HCT116 (cell line): Measurements from ENCODE around the gene PRSS1. TPM values are rescaled to one million over a fixed set of nuclear protein-coding genes. Genes with fewer than 3 reads are reported as not detected.
"Not testable (repeated sequence)": the region's sequence is repeated elsewhere in the genome, so short reads cannot be mapped to it uniquely, and the experiment has no call there.

Source experiments
- ATAC-seq: fragments of 200-7000 bp; cut with Tn5 transposase; 2 replicates; pipeline ENCODE4 v1.9.1; 2020; ENCODE audit warnings: mild to moderate bottlenecking, moderate library complexity
- BruUV-seq: library from RNA; stranded (reverse); fragments of 400-500 nt; replicated peaks from 2 replicates; lab custom pipeline; 2021; lab: Mats Ljungman, UMichigan
- CTCF ChIA-PET: fragments of 300-600 bp; sonication (Branson Sonifier 250); formaldehyde crosslinking; loops from one replicate; lab custom pipeline; 2021; ENCODE audit warnings: antibody characterized with exemption; lab: Charles Lee
- POLR2A ChIA-PET: fragments of 300-600, 350-600 bp; sonication (Branson Sonifier 250); formaldehyde crosslinking; loops from one replicate; lab custom pipeline; 2021; ENCODE audit warnings: antibody characterized with exemption; lab: Charles Lee
- RAD21 ChIA-PET, 2 experiments: fragments of 300-600 bp; sonication (Branson Sonifier 250); formaldehyde crosslinking; loops; one replicate each; lab custom pipeline; 2023; ENCODE audit warnings: low total read pairs in 2 of 2; ENCODE audit not compliant: uncharacterized antibody in 2 of 2, unreplicated experiment in 2 of 2, low non-redundant PET in 1 of 2; lab: Charles Lee
- DNase-seq: peaks from one replicate; pipeline ENCODE4 v3.0.0-alpha.2; 2010; ENCODE audit warnings: low read depth, low spot score
- H2AFZ ChIP-seq: fragments of 200-600 bp; shearing (Covaris generic), sonication (generic); 2 replicates; pipeline ENCODE4 v1.6.1; 2017; ENCODE audit warnings: low read depth, mixed run types, mixed read lengths, antibody characterized with exemption, low read length; ENCODE audit not compliant: poor library complexity, severe bottlenecking
- H3K27ac ChIP-seq: 2 replicates; pipeline ENCODE4 v1.5.1; 2012; ENCODE audit warnings: low read depth, low read length
- H3K27me3 ChIP-seq: fragments of 200-600 bp; sonication (generic); 2 replicates; pipeline ENCODE4 v1.6.1; 2016; ENCODE audit warnings: mixed run types, low read length, mixed read lengths; ENCODE audit not compliant: insufficient read depth
- H3K36me3 ChIP-seq, 2 experiments: fragments of 200-500 bp in 1 of 2; fragments of 200-600 bp in 1 of 2; sonication (Bioruptor generic) in 1 of 2; sonication (generic) in 1 of 2; 2 replicates each; pipeline versions ENCODE4 v1.5.1 to v1.6.1; 2014 to 2016; ENCODE audit warnings: low read length in 2 of 2, inconsistent platforms in 1 of 2, mixed read lengths in 1 of 2, mixed run types in 1 of 2; ENCODE audit not compliant: insufficient read depth in 2 of 2, control insufficient read depth in 1 of 2
- H3K4me1 ChIP-seq, 2 experiments: fragments of 200-600 bp in 1 of 2; sonication (generic) in 1 of 2; 2 replicates each; pipeline versions ENCODE4 v1.5.1 to v1.6.1; 2012 to 2017; ENCODE audit warnings: low read length in 2 of 2, inconsistent platforms in 1 of 2, mild to moderate bottlenecking in 1 of 2, mixed read lengths in 1 of 2, mixed run types in 1 of 2, moderate library complexity in 1 of 2; ENCODE audit not compliant: insufficient read depth in 2 of 2, control insufficient read depth in 1 of 2
- H3K4me2 ChIP-seq: fragments of 200-600 bp; sonication (generic); 2 replicates; pipeline ENCODE4 v1.6.1; 2017; ENCODE audit warnings: mixed run types, low read length, mixed read lengths
- H3K4me3 ChIP-seq, 2 experiments: fragments of 200-600 bp in 1 of 2; sonication (generic) in 1 of 2; replicated peaks in 1 of 2; 2 replicates each; pipeline ENCODE4 v1.5.1; 2011 to 2016; ENCODE audit warnings: low read length in 2 of 2, control low read depth in 1 of 2, low read depth in 1 of 2, mild to moderate bottlenecking in 1 of 2, mixed read lengths in 1 of 2, mixed run types in 1 of 2
- H3K79me2 ChIP-seq: fragments of 200-600 bp; sonication (generic); 2 replicates; pipeline ENCODE4 v1.6.1; 2017; ENCODE audit warnings: mild to moderate bottlenecking, mixed run types, low read length, moderate library complexity, mixed read lengths; ENCODE audit not compliant: insufficient read depth
- H3K9ac ChIP-seq: fragments of 200-600 bp; sonication (generic); 2 replicates; pipeline ENCODE4 v1.6.1; 2016; ENCODE audit warnings: low read length, mixed read lengths
- H3K9me2 ChIP-seq: fragments of 200-600 bp; sonication (generic), shearing (Covaris generic); 2 replicates; pipeline ENCODE4 v1.6.1; 2017; ENCODE audit warnings: mixed run types, mild to moderate bottlenecking, moderate library complexity; ENCODE audit not compliant: insufficient read depth
- H3K9me3 ChIP-seq, 2 experiments: fragments of 200-500 bp in 1 of 2; fragments of 200-600 bp in 1 of 2; sonication (Bioruptor generic) in 1 of 2; sonication (generic) in 1 of 2; 2 replicates each; pipeline ENCODE4 v1.6.1; 2014 to 2017; ENCODE audit warnings: low read length in 2 of 2, mixed read lengths in 2 of 2, inconsistent platforms in 1 of 2, low read depth in 1 of 2, mild to moderate bottlenecking in 1 of 2, mixed run types in 1 of 2, moderate library complexity in 1 of 2; ENCODE audit not compliant: control insufficient read depth in 1 of 2, insufficient read depth in 1 of 2
- H4K20me1 ChIP-seq: fragments of 200-600 bp; sonication (generic), shearing (Covaris generic); 2 replicates; pipeline ENCODE4 v1.6.1; 2017; ENCODE audit warnings: mixed run types, mild to moderate bottlenecking, moderate library complexity; ENCODE audit not compliant: insufficient read depth
- EGR1 ChIP-seq: IDR thresholded peaks from 2 replicates; pipeline ENCODE4 v1.6.1; 2012; ENCODE audit warnings: low read depth
- ELF1 ChIP-seq: IDR thresholded peaks from 2 replicates; pipeline ENCODE4 v1.6.1; 2012; ENCODE audit warnings: low read depth, borderline replicate concordance
- RAD21 ChIP-seq: IDR thresholded peaks from 2 replicates; pipeline ENCODE4 v1.6.1; 2012; ENCODE audit warnings: low read depth, mild to moderate bottlenecking
- REST ChIP-seq: IDR thresholded peaks from 2 replicates; pipeline ENCODE4 v1.6.1; 2012; ENCODE audit warnings: low read depth
- SIN3A ChIP-seq: IDR thresholded peaks from 2 replicates; pipeline ENCODE4 v1.6.1; 2012; ENCODE audit warnings: low read depth
- ZFX ChIP-seq: fragments of 450-650 bp; IDR thresholded peaks from 2 replicates; pipeline ENCODE4 v1.6.1; 2017
- intact Hi-C: fragments of 100-400 bp; cut with micrococcal nuclease; formaldehyde crosslinking; loops from 2 replicates; pipeline ENCODE4 v1.10.0; 2022
- total RNA-seq: library from RNA; stranded (reverse); gene quantifications from one replicate; pipeline ENCODE4 v1.2.1, GENCODE V29; 2021; ENCODE audit not compliant: unreplicated experiment

PRSS1 gene
- total RNA-seq, 1 experiment from 2014 or later = 14.6 TPM

DNA sequence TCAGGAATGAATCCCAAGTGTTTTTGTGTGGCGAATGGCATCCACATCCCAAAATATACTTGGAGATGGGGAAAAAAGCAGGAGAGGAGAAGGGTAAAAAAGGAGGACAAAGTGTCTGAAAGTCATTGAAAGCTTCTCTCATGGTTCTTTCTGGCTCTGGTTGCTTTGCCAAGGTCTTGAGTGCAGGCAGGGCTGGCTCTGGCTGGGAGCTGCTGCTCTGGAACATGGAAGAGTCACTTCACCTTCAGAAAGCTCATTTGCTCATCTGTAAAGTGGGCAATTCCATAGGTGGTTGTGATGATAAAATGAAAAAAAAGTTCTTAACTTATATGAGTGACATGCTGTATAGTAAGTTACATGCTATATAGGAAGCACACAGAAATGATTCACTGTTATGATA lies 18.6 kb downstream of the PRSS1 start:
- peaks cover 51% of the 10 kb centered on the region for H3K27me3 ChIP-seq
- no peaks in the 10 kb centered on the region for H4K20me1 ChIP-seq
- H3K9me3 ChIP-seq = no peaks in the 10 kb centered on the region
- DNase-seq (no peak), ATAC-seq (no peak)
- no peaks in the 10 kb centered on the region for H3K4me1 ChIP-seq
- H3K9ac ChIP-seq = no peak overlapping the region
- no peak overlapping the region for H3K4me2 ChIP-seq
- no TSS peak for BruUV-seq
- H3K79me2 ChIP-seq = no peaks in the 10 kb centered on the region
- ChIA-PET POLR2A (no interaction called here), CTCF (no interaction called here), RAD21 (no interaction called here)
- H3K36me3 ChIP-seq = no peaks in the 10 kb centered on the region
- intact Hi-C loops = no loop called here
- no peak overlapping the region for H3K27ac ChIP-seq
- TF ChIP-seq EGR1 (no peak), REST (no peak), RAD21 (no peak), ELF1 (no peak), SIN3A (no peak), ZFX (no peak)
- H3K4me3 ChIP-seq = no peak overlapping the region
- no peak overlapping the region for H2AFZ ChIP-seq
- no peaks in the 10 kb centered on the region for H3K9me2 ChIP-seq

GRCh38 chr7:142768885-142769284 lies 19.6 kb downstream of the PRSS1 start:
- DNase-seq, H4K20me1 ChIP-seq, ATAC-seq, H3K36me3 ChIP-seq, H3K4me3 ChIP-seq, POLR2A ChIA-PET, H3K9me3 ChIP-seq, H3K4me1 ChIP-seq, H3K79me2 ChIP-seq, H3K27ac ChIP-seq, H3K4me2 ChIP-seq, H3K9ac ChIP-seq, BruUV-seq, H3K9me2 ChIP-seq, intact Hi-C loops, RAD21 ChIA-PET, H2AFZ ChIP-seq: not testable (repeated sequence)
- H3K27me3 ChIP-seq = peaks cover 42% of the 10 kb centered on the region
- CTCF ChIA-PET = interaction anchor here (0.7 to 1.3 kb wide), 2 partner anchors 14 to 165 kb away, joined by 3 read pairs; no protein-coding TSS in a partner anchor
